Peyer's patch (tissue), 4 donors: ENCODE measurements around the gene FMNL2.

Experiments
- POLR2A ChIP-seq, 2 donors: fragments of 450-650 bp; IDR thresholded peaks; one replicate each; pipeline ENCODE4 v1.5.1; 2017; ENCODE audit warnings: antibody characterized with exemption in 2 of 2, mild to moderate bottlenecking in 2 of 2, moderate library complexity in 2 of 2
- TF ChIP-seq, protein P1 (sequence below), 6 experiments: fragments of 450-650 bp in 4 of 6; fragments of 200-600 bp in 2 of 6; sonication (generic) in 1 of 6; IDR thresholded peaks; one replicate each; pipeline ENCODE4 v1.5.1; 2017 to 2019; ENCODE audit warnings: antibody characterized with exemption in 6 of 6, mild to moderate bottlenecking in 3 of 6, moderate library complexity in 1 of 6

DNA sequence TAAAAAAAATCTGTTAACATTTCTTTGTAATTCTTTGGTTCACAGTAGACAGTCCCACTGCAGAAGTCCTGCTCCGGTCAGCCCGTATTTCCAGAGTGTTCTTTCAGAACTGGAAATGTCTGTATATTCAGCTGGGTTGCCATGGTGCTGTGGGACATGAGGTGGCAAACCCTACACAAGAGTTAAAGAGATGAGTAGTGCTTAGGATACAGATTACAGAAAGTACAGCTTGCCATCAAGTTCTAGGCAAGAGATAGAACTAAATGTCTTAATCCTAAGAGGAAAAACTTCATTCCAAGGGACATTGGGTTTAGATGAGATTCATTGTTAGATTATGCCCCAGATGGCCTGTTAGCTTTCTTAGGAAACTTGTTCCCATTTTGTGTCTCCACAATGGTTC is 60.1 kb downstream of the FMNL2 start:
- TF ChIP-seq, protein P1, sequence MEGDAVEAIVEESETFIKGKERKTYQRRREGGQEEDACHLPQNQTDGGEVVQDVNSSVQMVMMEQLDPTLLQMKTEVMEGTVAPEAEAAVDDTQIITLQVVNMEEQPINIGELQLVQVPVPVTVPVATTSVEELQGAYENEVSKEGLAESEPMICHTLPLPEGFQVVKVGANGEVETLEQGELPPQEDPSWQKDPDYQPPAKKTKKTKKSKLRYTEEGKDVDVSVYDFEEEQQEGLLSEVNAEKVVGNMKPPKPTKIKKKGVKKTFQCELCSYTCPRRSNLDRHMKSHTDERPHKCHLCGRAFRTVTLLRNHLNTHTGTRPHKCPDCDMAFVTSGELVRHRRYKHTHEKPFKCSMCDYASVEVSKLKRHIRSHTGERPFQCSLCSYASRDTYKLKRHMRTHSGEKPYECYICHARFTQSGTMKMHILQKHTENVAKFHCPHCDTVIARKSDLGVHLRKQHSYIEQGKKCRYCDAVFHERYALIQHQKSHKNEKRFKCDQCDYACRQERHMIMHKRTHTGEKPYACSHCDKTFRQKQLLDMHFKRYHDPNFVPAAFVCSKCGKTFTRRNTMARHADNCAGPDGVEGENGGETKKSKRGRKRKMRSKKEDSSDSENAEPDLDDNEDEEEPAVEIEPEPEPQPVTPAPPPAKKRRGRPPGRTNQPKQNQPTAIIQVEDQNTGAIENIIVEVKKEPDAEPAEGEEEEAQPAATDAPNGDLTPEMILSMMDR (IDR thresholded peaks at IDR 0.05), result no peak
- no peak for TF ChIP-seq POLR2A (IDR thresholded peaks at IDR 0.05)
